HFFc6 (cell line): ENCODE measurements around the gene BRCA2. TPM values are rescaled to one million over a fixed set of nuclear protein-coding genes. Genes with fewer than 3 reads are reported as not detected.
A peak's percentile ranks its signal among the peaks of the same experiment; 100 is the strongest.

Source experiments
- DNase-seq: peaks from one replicate; pipeline ENCODE4 v3.0.0-alpha.2; 2018
- H3K27ac Mint-ChIP-seq: 2 replicates; pipeline ENCODE4 v1.8.0; 2020; ENCODE audit warnings: mild to moderate bottlenecking, mixed read lengths
- H3K27me3 Mint-ChIP-seq: 2 replicates; pipeline ENCODE4 v1.8.0; 2021; ENCODE audit warnings: mild to moderate bottlenecking, moderate library complexity, mixed read lengths; ENCODE audit not compliant: insufficient read depth
- H3K36me3 Mint-ChIP-seq: 2 replicates; pipeline ENCODE4 v1.8.0; 2021; ENCODE audit warnings: low read depth, mixed read lengths
- H3K4me1 Mint-ChIP-seq: 2 replicates; pipeline ENCODE4 v1.8.0; 2020; ENCODE audit warnings: low read depth, mixed read lengths
- H3K4me3 Mint-ChIP-seq: 2 replicates; pipeline ENCODE4 v1.8.0; 2020; ENCODE audit warnings: mild to moderate bottlenecking, moderate library complexity, mixed read lengths
- H3K9me3 Mint-ChIP-seq: 2 replicates; pipeline ENCODE4 v1.8.0; 2020; ENCODE audit warnings: mild to moderate bottlenecking, mixed read lengths
- total RNA-seq, 6 experiments: library from RNA; stranded (reverse); fragmentation: NEBNext Ultra II Directional; extraction: Animal tissue kit (Norgen Biotek cat#: 25700); gene quantifications; 2 replicates in 1 of 6; 3 replicates in 5 of 6; pipeline ENCODE4 v1.2.3, GENCODE V29; 2021
- TF ChIP-seq, protein P1 (sequence below): fragments of 200-600 bp; sonication (generic); IDR thresholded peaks from 2 replicates; pipeline ENCODE4 v1.5.0; 2021; ENCODE audit warnings: antibody characterized with exemption, mild to moderate bottlenecking

Gene BRCA2
- total RNA-seq, 6 experiments from 2014 or later = 4.0 to 8.4 (median 8.2) TPM

DNA sequence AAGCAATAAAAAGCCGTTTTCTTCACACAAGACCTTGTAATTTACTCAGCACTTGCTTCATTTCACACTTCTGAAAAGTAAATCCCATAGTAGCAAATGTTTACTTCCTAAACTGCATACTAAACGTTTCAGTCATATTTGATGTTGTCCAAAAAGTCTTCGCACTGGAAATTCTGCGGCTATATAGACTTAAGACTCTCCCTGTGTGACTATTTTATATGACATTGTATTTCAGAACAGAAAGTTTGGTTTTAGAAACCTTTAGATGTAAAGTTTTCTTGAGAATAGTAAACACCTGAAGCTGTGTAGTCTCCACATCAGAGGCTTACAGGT is 29.7 kb upstream of the BRCA2 start:
- peaks cover 2% of the 10 kb centered on the region for H3K27me3 Mint-ChIP-seq
- TF ChIP-seq, protein P1, sequence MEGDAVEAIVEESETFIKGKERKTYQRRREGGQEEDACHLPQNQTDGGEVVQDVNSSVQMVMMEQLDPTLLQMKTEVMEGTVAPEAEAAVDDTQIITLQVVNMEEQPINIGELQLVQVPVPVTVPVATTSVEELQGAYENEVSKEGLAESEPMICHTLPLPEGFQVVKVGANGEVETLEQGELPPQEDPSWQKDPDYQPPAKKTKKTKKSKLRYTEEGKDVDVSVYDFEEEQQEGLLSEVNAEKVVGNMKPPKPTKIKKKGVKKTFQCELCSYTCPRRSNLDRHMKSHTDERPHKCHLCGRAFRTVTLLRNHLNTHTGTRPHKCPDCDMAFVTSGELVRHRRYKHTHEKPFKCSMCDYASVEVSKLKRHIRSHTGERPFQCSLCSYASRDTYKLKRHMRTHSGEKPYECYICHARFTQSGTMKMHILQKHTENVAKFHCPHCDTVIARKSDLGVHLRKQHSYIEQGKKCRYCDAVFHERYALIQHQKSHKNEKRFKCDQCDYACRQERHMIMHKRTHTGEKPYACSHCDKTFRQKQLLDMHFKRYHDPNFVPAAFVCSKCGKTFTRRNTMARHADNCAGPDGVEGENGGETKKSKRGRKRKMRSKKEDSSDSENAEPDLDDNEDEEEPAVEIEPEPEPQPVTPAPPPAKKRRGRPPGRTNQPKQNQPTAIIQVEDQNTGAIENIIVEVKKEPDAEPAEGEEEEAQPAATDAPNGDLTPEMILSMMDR = no peak
- H3K27ac Mint-ChIP-seq = no peak overlapping the region
- no peak for DNase-seq
- no peaks in the 10 kb centered on the region for H3K9me3 Mint-ChIP-seq
- H3K4me3 Mint-ChIP-seq = peak overlapping the region; percentile 22; the same call in 1 of the 2 replicates
- H3K36me3 Mint-ChIP-seq = no peaks in the 10 kb centered on the region
- H3K4me1 Mint-ChIP-seq = peaks cover 14% of the 10 kb centered on the region

DNA sequence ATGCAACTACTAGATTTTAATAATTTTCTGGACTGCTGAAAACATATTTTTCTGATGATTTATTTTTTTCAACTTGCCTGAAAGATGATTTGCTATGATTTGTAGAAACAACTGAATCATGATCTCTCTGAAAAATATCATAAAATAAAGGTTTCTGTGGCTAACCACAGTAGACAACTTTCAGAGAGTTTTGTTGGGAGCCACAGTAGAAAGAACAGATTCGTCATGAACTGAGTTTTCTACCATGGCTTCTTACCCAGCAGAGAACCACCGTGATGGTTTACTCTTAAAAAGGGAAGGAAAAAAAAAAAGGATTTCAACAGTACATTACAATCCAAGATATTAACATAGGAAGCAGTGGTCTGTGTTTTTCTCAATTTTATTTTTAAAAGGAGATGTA is 18.1 kb upstream of the BRCA2 start:
- H3K27ac Mint-ChIP-seq = no peak overlapping the region
- no peak overlapping the region for H3K4me3 Mint-ChIP-seq
- peaks cover 10% of the 10 kb centered on the region for H3K27me3 Mint-ChIP-seq
- no peaks in the 10 kb centered on the region for H3K36me3 Mint-ChIP-seq
- no peaks in the 10 kb centered on the region for H3K4me1 Mint-ChIP-seq
- no peak for DNase-seq
- H3K9me3 Mint-ChIP-seq = no peaks in the 10 kb centered on the region
- TF ChIP-seq, protein P1 = no peak

DNA sequence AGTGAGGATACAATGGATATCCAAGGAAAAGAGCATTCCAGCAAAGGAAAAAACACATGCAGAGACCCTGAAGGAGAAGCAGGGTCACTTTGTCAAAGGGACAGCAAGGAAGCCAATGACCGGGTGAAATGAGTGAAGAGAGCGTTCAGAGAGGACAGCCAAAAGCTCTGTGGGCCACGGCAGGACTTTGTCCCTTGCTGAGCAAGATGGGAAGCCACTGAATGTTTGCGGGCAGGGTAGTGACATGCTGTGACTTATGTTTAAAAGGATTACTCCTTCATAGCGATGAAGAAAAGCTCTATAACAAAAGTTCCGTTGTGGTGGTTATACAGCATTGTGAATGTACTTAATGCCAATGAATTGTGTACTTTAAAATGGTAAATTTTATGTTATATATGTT is 16.6 kb upstream of the BRCA2 start:
- TF ChIP-seq, protein P1 = no peak
- Mint-ChIP-seq H3K36me3 (no peaks in the 10 kb centered on the region), H3K27me3 (peaks cover 10% of the 10 kb centered on the region)

DNA sequence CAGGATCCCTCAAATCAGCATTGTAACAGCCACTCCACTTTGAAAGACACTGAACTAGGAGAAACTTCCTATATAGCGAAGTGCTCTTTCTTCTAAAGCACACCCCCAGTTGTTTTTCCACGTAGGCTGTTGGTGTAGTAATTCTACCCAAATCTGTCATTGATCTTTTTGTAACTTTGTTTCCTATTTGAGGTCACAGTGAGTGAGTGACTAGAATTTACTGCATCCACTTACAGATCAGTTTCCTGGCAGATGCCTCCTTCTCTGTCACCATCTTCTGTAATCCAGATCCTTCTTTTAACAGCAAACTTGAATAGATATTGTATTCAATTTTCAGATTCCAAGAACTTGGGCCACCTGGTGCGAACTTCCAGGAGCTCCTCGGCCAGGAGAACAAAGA is 15.4 kb upstream of the BRCA2 start:
- Mint-ChIP-seq H3K27me3 (peaks cover 10% of the 10 kb centered on the region), H3K27ac (no peak overlapping the region), H3K36me3 (no peaks in the 10 kb centered on the region), H3K4me3 (no peak overlapping the region), H3K9me3 (no peaks in the 10 kb centered on the region), H3K4me1 (no peaks in the 10 kb centered on the region)
- DNase-seq = no peak
- TF ChIP-seq, protein P1 = no peak

More for the DNA sequence above, 16.6 kb upstream of the BRCA2 start:
- Mint-ChIP-seq H3K9me3 (no peaks in the 10 kb centered on the region), H3K4me1 (no peaks in the 10 kb centered on the region), H3K27ac (no peak overlapping the region), H3K4me3 (no peak overlapping the region)
- DNase-seq = no peak

DNA sequence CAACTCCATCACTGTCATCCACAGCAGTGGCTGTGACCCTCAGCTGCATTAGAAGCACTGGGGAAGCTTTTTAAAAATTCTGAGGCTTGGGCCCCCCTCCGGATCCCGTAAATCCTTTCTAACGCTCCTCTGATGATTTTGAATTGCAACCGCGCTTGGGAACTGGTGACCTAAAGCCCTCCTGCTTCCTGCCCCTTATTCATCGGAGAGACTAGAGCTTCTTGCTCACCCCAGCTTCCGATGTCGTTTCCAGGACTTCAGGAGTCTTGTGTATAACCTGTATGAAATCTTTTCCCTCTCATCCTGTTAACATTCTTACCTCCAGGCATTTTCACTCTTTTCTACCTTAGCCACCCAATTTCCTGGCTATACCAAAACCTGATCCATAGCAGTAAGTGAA is 14.9 kb upstream of the BRCA2 start:
- no peak for DNase-seq
- Mint-ChIP-seq H3K27me3 (peaks cover 13% of the 10 kb centered on the region), H3K27ac (no peak overlapping the region), H3K9me3 (no peaks in the 10 kb centered on the region), H3K4me1 (no peaks in the 10 kb centered on the region), H3K4me3 (no peak overlapping the region), H3K36me3 (no peaks in the 10 kb centered on the region)
- TF ChIP-seq, protein P1 = no peak

DNA sequence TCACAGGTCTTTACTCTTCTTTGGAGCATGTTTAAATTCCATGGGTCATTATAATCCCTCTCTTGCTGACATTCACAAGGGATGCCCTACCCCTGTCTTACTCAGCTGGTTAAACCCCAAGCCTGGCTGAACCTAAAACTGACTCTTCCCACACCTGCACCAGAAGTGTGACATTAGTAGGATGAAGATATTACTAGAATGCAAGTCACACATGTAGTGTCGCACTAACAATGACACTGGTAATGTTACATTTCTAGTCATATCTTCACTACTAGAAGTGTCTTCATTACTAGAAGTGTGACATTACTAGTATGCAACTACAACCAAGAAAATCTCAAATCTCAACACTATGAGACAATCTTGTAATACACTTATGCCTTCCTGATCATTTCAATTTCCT is 14.4 kb upstream of the BRCA2 start:
- no peaks in the 10 kb centered on the region for H3K4me1 Mint-ChIP-seq
- H3K4me3 Mint-ChIP-seq = no peak overlapping the region
- no peak for DNase-seq
- no peaks in the 10 kb centered on the region for H3K36me3 Mint-ChIP-seq
- no peaks in the 10 kb centered on the region for H3K9me3 Mint-ChIP-seq
- peaks cover 13% of the 10 kb centered on the region for H3K27me3 Mint-ChIP-seq
- H3K27ac Mint-ChIP-seq = no peak overlapping the region
- TF ChIP-seq, protein P1 = no peak
